ENCODE measurements around the gene GOLGA1.
"Not testable (repeated sequence)": the region's sequence is repeated elsewhere in the genome, so short reads cannot be mapped to it uniquely, and the experiment has no call there.

Gene GOLGA1

GRCh38 chr9:124861342-124862229, 79.3 kb downstream of the GOLGA1 start, which contains the start of the genes ARPC5L and RPL35:
Gene ARPC5L (plus strand): TSS chr9:124862130. CDS start chr9:124869291, 7,161 bp downstream.
Gene RPL35 (minus strand): TSS chr9:124861957. CDS start chr9:124861912, 45 bp downstream.
- DNase-seq, result peak; percentile 92 to 100 (median 96)
- intact Hi-C loops (cut with DNase I), result loop anchor here (5.0 kb wide), 2 partner anchors 281 to 444 kb away; partner anchors contain the start of genes PSMB7 and SCAI

- intact Hi-C loops (cut with DNase I), result loop anchor here (5.0 kb wide), 2 partner anchors 282 to 443 kb away; partner anchors contain the start of genes PSMB7 and SCAI
- no peak for DNase-seq
Observed at GRCh38 chr9:124860582-124861341, 80.1 kb downstream of the GOLGA1 start.

GRCh38 chr9:124859803-124860581, 80.9 kb downstream of the GOLGA1 start:
- DNase-seq, result no peak
- intact Hi-C loops (cut with DNase I), result loop anchor here (5.0 to 10.0 kb wide), 3 partner anchors 282 to 515 kb away; partner anchors contain the start of genes PSMB7 and SCAI

GRCh38 chr9:124858330-124859046, 82.4 kb downstream of the GOLGA1 start:
- DNase-seq, result no peak
- intact Hi-C loops (cut with DNase I), result loop anchor here (10.0 kb wide), 1 partner anchor 516 kb away; no protein-coding TSS in a partner anchor

GRCh38 chr9:124857533-124858162, 83.2 kb downstream of the GOLGA1 start:
- intact Hi-C loops (cut with DNase I), result loop anchor here (10.0 kb wide), 1 partner anchor 517 kb away; no protein-coding TSS in a partner anchor
- no peak for DNase-seq

GRCh38 chr9:124855944-124856765, 84.7 kb downstream of the GOLGA1 start:
- intact Hi-C loops (cut with DNase I), result loop anchor here (10.0 kb wide), 1 partner anchor 519 kb away; no protein-coding TSS in a partner anchor
- peak in 1 of 10 donors; percentile 88 for DNase-seq

GRCh38 chr9:124855566-124855943, 85.3 kb downstream of the GOLGA1 start:
- intact Hi-C loops (cut with DNase I), result loop anchor here (10.0 kb wide), 1 partner anchor 519 kb away; no protein-coding TSS in a partner anchor

GRCh38 chr9:124854822-124855221, 86.1 kb downstream of the GOLGA1 start:
- intact Hi-C loops (cut with DNase I), result loop anchor here (10.0 kb wide), 1 partner anchor 520 kb away; no protein-coding TSS in a partner anchor
- no peak for DNase-seq

More at GRCh38 chr9:124855566-124855943, 85.3 kb downstream of the GOLGA1 start:
- no peak for DNase-seq

GRCh38 chr9:124854161-124854560, 86.7 kb downstream of the GOLGA1 start:
- intact Hi-C loops (cut with DNase I), result loop anchor here (10.0 kb wide), 1 partner anchor 521 kb away; no protein-coding TSS in a partner anchor
- DNase-seq, result no peak

GRCh38 chr9:124853605-124854143, 87.2 kb downstream of the GOLGA1 start:
- DNase-seq, result peak in 1 of 10 donors; percentile 46
- intact Hi-C loops (cut with DNase I), result loop anchor here (1.0 to 10.0 kb wide), 2 partner anchors 81 to 521 kb away; no protein-coding TSS in a partner anchor

- peak in 9 of 10 donors; percentile 45 to 95 (median 70) for DNase-seq
Observed at GRCh38 chr9:124852829-124853531, 87.9 kb downstream of the GOLGA1 start, which contains the start of gene WDR38. Gene WDR38 (plus strand): TSS chr9:124853460. CDS start chr9:124853532, 72 bp downstream.

GRCh38 chr9:124852121-124852828, 88.6 kb downstream of the GOLGA1 start:
- DNase-seq, result peak in 1 of 10 donors; percentile 50
- intact Hi-C loops (cut with DNase I), result loop anchor here (10.0 kb wide), 1 partner anchor 523 kb away; no protein-coding TSS in a partner anchor

More at GRCh38 chr9:124852829-124853531, 87.9 kb downstream of the GOLGA1 start, which contains the start of gene WDR38:
- intact Hi-C loops (cut with DNase I), result loop anchor here (1.0 to 10.0 kb wide), 2 partner anchors 81 to 522 kb away; no protein-coding TSS in a partner anchor

- DNase-seq, result peak in 2 of 10 donors; percentile 49 to 69
- intact Hi-C loops (cut with DNase I), result loop anchor here (10.0 kb wide), 1 partner anchor 525 kb away; no protein-coding TSS in a partner anchor
Observed at GRCh38 chr9:124849801-124850200, 91.1 kb downstream of the GOLGA1 start.

GRCh38 chr9:124846969-124847368, 93.9 kb downstream of the GOLGA1 start:
- DNase-seq, result peak in 2 of 10 donors; percentile 2 to 39
- intact Hi-C loops (cut with DNase I), result no loop called here

- DNase-seq, result peak in 2 of 10 donors; percentile 8 to 66
- intact Hi-C loops (cut with DNase I), result not testable (repeated sequence)
Observed at GRCh38 chr9:124846467-124846866, 94.4 kb downstream of the GOLGA1 start.
